Stromal cell of bone marrow (primary cell): ENCODE results near the gene RAP1GAP2.
A peak's percentile ranks its signal among the peaks of the same experiment; 100 is the strongest.
"Not testable (repeated sequence)": the region's sequence is repeated elsewhere in the genome, so short reads cannot be mapped to it uniquely, and the experiment has no call there.

Source experiments
- DNase-seq: peaks from one replicate; pipeline ENCODE4 v3.0.0-alpha.2; 2012; ENCODE audit warnings: low read depth

The RAP1GAP2 gene

GRCh38 chr17:3043737-3044365, 247.6 kb downstream of the RAP1GAP2 start:
- DNase-seq: no peak

- DNase-seq: no peak
These were observed 250.5 kb downstream of the RAP1GAP2 start for GRCh38 chr17:3046753-3047152.

GRCh38 chr17:3048727-3049471, 252.7 kb downstream of the RAP1GAP2 start:
- DNase-seq: peak; percentile 95

- DNase-seq: no peak
These were observed 253.6 kb downstream of the RAP1GAP2 start for GRCh38 chr17:3049705-3050295.

- DNase-seq: not testable (repeated sequence)
These were observed 258.6 kb downstream of the RAP1GAP2 start for GRCh38 chr17:3054868-3055267.

GRCh38 chr17:3062824-3063377, 266.7 kb downstream of the RAP1GAP2 start:
- DNase-seq: not testable (repeated sequence)

GRCh38 chr17:3063507-3063906, 267.3 kb downstream of the RAP1GAP2 start, which contains the start of gene OR1D5:
Gene OR1D5, minus strand, starts transcription at chr17:3063607. Its CDS starts 0 bp downstream, at chr17:3063607.
- DNase-seq: not testable (repeated sequence)

- not testable (repeated sequence) for DNase-seq
These were observed 269.0 kb downstream of the RAP1GAP2 start for GRCh38 chr17:3065192-3065591.

GRCh38 chr17:3073850-3074249, 277.6 kb downstream of the RAP1GAP2 start:
- not testable (repeated sequence) for DNase-seq
